Activated T-cell treated with anti-CD3 and anti-CD28 coated beads for 24 hours (primary cell): ENCODE measurements around the gene FGF22.

ENCODE experiments used
- DNase-seq: peaks from one replicate; pipeline ENCODE4 v3.0.0-alpha.2; 2020; ENCODE audit warnings: low read depth

Gene FGF22

GRCh38 chr19:679418-680286, 40.0 kb downstream of the FGF22 start:
- DNase-seq: no peak

DNA sequence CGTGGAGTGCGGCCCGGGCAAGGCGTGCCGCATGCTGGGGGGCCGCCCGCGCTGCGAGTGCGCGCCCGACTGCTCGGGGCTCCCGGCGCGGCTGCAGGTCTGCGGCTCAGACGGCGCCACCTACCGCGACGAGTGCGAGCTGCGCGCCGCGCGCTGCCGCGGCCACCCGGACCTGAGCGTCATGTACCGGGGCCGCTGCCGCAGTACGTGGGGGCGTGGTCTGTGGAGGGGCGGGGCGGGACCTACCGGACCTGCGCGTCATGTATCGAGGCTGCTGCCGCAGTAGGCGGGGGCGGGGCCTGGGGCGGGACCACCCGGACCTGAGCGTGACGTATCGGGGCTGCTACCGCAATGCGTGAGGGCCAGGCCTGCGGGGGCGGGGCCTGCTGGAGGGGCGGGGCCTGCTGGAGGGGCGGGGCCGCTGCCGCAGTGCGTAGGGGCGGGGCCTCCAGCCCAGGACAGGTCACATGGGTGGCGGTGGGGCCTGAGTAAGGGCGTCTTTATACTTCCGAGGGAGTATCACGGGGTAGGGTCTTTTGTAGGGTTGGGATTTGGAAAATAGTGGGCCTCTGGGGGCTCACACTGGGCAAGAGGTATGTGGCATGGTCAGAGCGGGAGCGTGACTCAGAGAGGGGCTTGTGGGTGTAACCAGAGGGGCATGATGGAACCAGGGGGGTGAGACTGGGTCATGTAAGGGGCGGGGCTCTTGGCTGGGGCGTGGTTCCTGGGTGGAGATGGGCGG, 40.8 kb downstream of the FGF22 start:
- peak; percentile 100 for DNase-seq

DNA sequence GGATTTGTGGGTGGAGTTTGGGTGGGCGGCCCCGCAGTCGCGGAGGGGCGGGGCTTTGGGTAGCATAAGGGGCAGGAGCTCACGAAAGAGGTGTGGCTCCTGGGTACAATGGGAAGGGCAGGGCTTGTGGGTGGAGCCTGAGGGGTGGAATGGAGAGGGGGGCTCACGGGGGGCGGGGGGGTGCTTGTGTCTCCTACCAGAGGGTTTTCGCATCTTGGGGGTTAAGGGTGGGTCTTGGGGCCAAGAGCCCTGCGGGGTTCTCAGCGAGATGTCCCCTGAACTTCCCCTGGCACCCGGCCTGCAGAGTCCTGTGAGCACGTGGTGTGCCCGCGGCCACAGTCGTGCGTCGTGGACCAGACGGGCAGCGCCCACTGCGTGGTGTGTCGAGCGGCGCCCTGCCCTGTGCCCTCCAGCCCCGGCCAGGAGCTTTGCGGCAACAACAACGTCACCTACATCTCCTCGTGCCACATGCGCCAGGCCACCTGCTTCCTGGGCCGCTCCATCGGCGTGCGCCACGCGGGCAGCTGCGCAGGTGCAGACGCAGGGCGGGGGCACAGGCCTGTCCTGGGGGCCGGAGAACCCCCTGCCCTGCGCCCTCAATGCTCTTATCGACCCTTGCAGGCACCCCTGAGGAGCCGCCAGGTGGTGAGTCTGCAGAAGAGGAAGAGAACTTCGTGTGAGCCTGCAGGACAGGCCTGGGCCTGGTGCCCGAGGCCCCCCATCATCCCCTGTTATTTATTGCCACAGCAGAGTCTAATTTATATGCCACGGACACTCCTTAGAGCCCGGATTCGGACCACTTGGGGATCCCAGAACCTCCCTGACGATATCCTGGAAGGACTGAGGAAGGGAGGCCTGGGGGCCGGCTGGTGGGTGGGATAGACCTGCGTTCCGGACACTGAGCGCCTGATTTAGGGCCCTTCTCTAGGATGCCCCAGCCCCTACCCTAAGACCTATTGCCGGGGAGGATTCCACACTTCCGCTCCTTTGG, 41.6 kb downstream of the FGF22 start:
- no peak for DNase-seq

- no peak for DNase-seq
Measured at GRCh38 chr19:682678-683320, 43.1 kb downstream of the FGF22 start.

GRCh38 chr19:685454-685931, 45.8 kb downstream of the FGF22 start:
- no peak for DNase-seq

GRCh38 chr19:686589-687297, 47.1 kb downstream of the FGF22 start:
- no peak for DNase-seq

DNA sequence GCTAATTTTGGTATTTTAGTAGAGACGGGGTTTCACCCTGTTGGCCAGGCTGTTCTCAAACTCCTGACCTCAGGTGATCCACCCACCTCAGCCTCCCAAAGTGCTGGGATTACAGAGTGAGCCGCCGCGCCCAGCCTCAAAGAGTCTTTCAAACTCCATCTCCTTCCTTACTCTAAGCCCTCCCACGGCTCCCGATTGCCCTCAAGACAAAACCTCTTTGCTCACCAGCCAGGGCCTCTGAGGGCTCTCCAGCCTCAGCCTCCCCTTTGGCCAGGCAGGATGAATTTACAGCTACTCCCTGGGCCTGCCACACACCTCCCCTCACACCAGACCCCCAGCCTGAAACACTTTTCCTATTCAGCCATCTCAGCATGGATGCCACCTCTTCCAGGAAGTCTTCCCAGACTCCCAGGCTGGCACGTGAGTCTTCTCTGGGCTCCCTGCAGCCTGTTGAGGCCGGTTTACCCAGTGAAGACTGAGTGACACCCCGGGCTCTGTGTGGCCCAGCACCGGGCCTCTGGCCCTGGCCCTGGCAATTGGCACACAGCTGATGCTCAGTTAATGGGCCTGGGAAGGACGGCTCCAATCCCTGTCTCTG, 48.0 kb downstream of the FGF22 start:
- DNase-seq: no peak

DNA sequence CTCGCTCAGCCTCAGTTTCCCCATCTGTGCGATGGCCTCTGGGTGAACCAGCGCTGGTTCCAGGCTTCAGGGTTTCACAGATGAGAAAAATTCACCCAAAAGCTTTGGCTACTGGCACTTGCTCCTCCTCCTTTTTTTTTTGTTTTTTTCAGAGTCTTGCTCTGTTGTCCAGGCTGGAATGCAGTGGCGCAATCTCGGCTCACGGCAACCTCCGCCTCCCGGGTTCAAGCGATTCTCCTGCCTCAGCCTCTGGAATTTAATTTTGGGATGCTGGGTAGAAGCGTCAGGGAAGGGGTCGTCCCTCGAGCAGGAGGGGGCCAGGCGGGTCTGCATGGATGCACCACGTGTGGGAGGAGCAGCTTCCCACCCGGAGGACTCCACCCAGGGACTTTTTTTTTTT, 48.5 kb downstream of the FGF22 start:
- DNase-seq: no peak

GRCh38 chr19:688992-689391, 49.3 kb downstream of the FGF22 start:
- DNase-seq: no peak

GRCh38 chr19:690203-690602, 50.5 kb downstream of the FGF22 start:
- DNase-seq: no peak
